D721Med (cell line): ENCODE data around the gene VGLL4.

ENCODE experiments used
- DNase-seq: peaks from one replicate; pipeline ENCODE4 v3.0.0; 2011; ENCODE audit warnings: low spot score; ENCODE audit not compliant: insufficient read length
- FAIRE-seq: peaks from 2 replicates; lab custom pipeline; 2011; peaks lifted over from hg19 to GRCh38; lab: Jason Lieb, UNC
- CTCF ChIP-seq: IDR thresholded peaks from 2 replicates; pipeline ENCODE4 v1.5.1; 2012; ENCODE audit warnings: mild to moderate bottlenecking, control low read depth; ENCODE audit not compliant: insufficient read depth; ENCODE audit errors: missing control alignments

The VGLL4 gene

GRCh38 chr3:11544412-11545181 lies 99.1 kb downstream of the VGLL4 start:
- FAIRE-seq, result no peak
- no peak for TF ChIP-seq CTCF
- DNase-seq, result no peak

GRCh38 chr3:11543948-11544387 lies 99.7 kb downstream of the VGLL4 start:
- DNase-seq (no peak), FAIRE-seq (no peak)
- no peak for TF ChIP-seq CTCF

- FAIRE-seq (no peak), DNase-seq (no peak)
- TF ChIP-seq CTCF, result no peak
Measured at GRCh38 chr3:11543141-11543947, 100.4 kb downstream of the VGLL4 start.

- no peak for TF ChIP-seq CTCF
- DNase-seq, result no peak
- FAIRE-seq, result no peak
Measured at GRCh38 chr3:11542551-11542950, 101.2 kb downstream of the VGLL4 start.

GRCh38 chr3:11541321-11542303 lies 102.1 kb downstream of the VGLL4 start:
- FAIRE-seq (no peak), DNase-seq (no peak)
- no peak for TF ChIP-seq CTCF

GRCh38 chr3:11539677-11540076 lies 104.0 kb downstream of the VGLL4 start:
- TF ChIP-seq CTCF, result no peak
- DNase-seq (no peak), FAIRE-seq (no peak)
